Measurements from ENCODE around the gene ANXA4. TPM values are rescaled to one million over a fixed set of nuclear protein-coding genes. Genes with fewer than 3 reads are reported as not detected.
"Not testable (repeated sequence)": the region's sequence is repeated elsewhere in the genome, so short reads cannot be mapped to it uniquely, and the experiment has no call there.

Gene ANXA4
- total RNA-seq, 1 experiment from 2014 or later = 183 TPM

DNA sequence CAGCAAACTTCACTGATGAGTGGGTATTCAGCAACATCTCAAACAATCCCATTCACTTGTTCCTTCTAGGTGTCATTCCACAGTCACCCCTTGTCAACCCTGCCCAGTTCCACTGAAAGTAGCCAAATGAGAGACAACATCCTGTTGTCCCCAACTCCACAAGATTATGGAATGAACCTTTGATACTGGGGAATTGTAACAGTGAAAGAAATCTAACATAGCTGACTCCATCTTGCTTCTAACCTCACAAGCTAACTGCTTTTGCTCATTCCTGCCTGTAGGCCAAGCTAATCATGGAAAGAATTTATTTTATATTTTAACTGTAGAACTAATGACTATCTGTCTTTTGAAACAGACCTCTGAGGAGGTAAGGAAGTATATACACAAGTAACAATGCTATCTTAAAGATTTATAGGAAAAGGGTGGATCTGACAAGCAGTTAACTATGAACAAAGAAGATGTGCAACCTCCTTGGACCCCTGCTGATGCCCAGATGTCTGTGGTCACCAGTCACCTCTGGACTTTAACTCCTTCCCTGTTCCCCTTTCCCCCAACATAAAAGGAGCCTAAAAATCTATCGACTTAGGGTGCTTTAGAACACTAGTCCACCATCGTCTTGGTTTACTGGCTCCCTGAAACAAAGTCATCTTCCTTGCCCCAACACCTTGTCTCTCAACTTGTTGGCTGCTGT, 6.9 kb upstream of the ANXA4 start:
- POLR2A ChIA-PET = no interaction called here
- in situ Hi-C loops (cut with HindIII; ENCODE audit: low pct_unique_long_range_greater_than_20kb, low sequenced_read_pairs) = no loop called here

DNA sequence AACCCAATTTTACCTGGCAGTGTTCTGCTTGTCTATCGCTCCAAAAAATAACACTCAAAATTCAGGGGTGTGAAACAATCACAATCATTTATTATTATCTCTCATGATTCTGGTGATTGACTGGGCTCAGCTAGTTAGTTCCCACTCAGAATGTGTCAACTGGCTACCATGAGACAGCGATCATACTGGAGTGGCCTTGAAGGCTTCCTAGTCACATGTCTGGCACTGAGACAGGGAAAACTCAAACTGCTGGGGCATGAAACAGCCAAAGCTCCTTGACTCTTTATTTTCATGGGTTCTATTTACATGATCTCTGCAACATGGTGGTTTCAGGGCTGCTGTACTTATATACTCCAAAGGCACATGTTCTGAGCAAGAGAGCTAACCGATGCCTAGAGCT, 6.2 kb upstream of the ANXA4 start:
- BruUV-seq (replicated peaks) = no TSS peak
- POLR2A ChIA-PET = no interaction called here
- no peak overlapping the region for H3K27ac ChIP-seq (ENCODE audit: low read length)
- H3K9me3 ChIP-seq (ENCODE audit: control insufficient read depth, insufficient read depth, low read depth, low read length) = no peaks in the 10 kb centered on the region
- H3K4me1 ChIP-seq (ENCODE audit: control insufficient read depth, insufficient read depth, low read length) = peaks cover 5% of the 10 kb centered on the region; the same call in 1 of the 2 replicates
- no peak for TF ChIP-seq POLR2AphosphoS5 (IDR thresholded peaks at IDR 0.05; ENCODE audit: low read depth, low read length)
- TF ChIP-seq, protein P1, sequence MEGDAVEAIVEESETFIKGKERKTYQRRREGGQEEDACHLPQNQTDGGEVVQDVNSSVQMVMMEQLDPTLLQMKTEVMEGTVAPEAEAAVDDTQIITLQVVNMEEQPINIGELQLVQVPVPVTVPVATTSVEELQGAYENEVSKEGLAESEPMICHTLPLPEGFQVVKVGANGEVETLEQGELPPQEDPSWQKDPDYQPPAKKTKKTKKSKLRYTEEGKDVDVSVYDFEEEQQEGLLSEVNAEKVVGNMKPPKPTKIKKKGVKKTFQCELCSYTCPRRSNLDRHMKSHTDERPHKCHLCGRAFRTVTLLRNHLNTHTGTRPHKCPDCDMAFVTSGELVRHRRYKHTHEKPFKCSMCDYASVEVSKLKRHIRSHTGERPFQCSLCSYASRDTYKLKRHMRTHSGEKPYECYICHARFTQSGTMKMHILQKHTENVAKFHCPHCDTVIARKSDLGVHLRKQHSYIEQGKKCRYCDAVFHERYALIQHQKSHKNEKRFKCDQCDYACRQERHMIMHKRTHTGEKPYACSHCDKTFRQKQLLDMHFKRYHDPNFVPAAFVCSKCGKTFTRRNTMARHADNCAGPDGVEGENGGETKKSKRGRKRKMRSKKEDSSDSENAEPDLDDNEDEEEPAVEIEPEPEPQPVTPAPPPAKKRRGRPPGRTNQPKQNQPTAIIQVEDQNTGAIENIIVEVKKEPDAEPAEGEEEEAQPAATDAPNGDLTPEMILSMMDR (IDR thresholded peaks at IDR 0.05) = no peak
- TF ChIP-seq SIN3A (IDR thresholded peaks at IDR 0.05; ENCODE audit: borderline replicate concordance, insufficient read depth, low read depth, low read length) = no peak
- no peak for TF ChIP-seq TCF7L2 (IDR thresholded peaks at IDR 0.05; ENCODE audit: low read depth, low read length)
- TF ChIP-seq, protein P2, sequence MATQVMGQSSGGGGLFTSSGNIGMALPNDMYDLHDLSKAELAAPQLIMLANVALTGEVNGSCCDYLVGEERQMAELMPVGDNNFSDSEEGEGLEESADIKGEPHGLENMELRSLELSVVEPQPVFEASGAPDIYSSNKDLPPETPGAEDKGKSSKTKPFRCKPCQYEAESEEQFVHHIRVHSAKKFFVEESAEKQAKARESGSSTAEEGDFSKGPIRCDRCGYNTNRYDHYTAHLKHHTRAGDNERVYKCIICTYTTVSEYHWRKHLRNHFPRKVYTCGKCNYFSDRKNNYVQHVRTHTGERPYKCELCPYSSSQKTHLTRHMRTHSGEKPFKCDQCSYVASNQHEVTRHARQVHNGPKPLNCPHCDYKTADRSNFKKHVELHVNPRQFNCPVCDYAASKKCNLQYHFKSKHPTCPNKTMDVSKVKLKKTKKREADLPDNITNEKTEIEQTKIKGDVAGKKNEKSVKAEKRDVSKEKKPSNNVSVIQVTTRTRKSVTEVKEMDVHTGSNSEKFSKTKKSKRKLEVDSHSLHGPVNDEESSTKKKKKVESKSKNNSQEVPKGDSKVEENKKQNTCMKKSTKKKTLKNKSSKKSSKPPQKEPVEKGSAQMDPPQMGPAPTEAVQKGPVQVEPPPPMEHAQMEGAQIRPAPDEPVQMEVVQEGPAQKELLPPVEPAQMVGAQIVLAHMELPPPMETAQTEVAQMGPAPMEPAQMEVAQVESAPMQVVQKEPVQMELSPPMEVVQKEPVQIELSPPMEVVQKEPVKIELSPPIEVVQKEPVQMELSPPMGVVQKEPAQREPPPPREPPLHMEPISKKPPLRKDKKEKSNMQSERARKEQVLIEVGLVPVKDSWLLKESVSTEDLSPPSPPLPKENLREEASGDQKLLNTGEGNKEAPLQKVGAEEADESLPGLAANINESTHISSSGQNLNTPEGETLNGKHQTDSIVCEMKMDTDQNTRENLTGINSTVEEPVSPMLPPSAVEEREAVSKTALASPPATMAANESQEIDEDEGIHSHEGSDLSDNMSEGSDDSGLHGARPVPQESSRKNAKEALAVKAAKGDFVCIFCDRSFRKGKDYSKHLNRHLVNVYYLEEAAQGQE (IDR thresholded peaks at IDR 0.05; ENCODE audit: insufficient read depth in 1 of 2, low read depth in 2 of 2, low read length in 1 of 2) = no peak
- intact Hi-C loops (cut with micrococcal nuclease; ENCODE audit: unreplicated experiment) (no loop called here), in situ Hi-C loops (cut with HindIII; ENCODE audit: low pct_unique_long_range_greater_than_20kb, low sequenced_read_pairs) (no loop called here)
- no peak overlapping the region for H3K4me3 ChIP-seq (ENCODE audit: low read depth in 2 of 2, low read length in 2 of 2)
- no peaks in the 10 kb centered on the region for H3K27me3 ChIP-seq (ENCODE audit: control insufficient read depth, insufficient read depth, low read length)
- ATAC-seq = no peak
- DNase-seq (ENCODE audit: low read depth, low spot score) = no peak
- CTCF ChIA-PET = interaction anchor here (3.4 kb wide), 1 partner anchor 11 kb away, joined by 14 read pairs; no protein-coding TSS in a partner anchor
- no peaks in the 10 kb centered on the region for H3K36me3 ChIP-seq (ENCODE audit: control insufficient read depth, insufficient read depth, low read length)

More for the DNA sequence above, 6.9 kb upstream of the ANXA4 start:
- BruUV-seq (replicated peaks) = no TSS peak
- no peak overlapping the region for H3K4me3 ChIP-seq (ENCODE audit: low read depth in 2 of 2, low read length in 2 of 2)
- intact Hi-C loops (cut with micrococcal nuclease; ENCODE audit: unreplicated experiment) = no loop called here
- H3K27me3 ChIP-seq (ENCODE audit: control insufficient read depth, insufficient read depth, low read length) = no peaks in the 10 kb centered on the region
- ATAC-seq = no peak
- no peak for DNase-seq (ENCODE audit: low read depth, low spot score)
- no peaks in the 10 kb centered on the region for H3K9me3 ChIP-seq (ENCODE audit: control insufficient read depth, insufficient read depth, low read depth, low read length)
- CTCF ChIA-PET = interaction anchor here (3.4 kb wide), 1 partner anchor 10 kb away, joined by 14 read pairs; no protein-coding TSS in a partner anchor
- TF ChIP-seq, protein P2 (IDR thresholded peaks at IDR 0.05; ENCODE audit: insufficient read depth in 1 of 2, low read depth in 2 of 2, low read length in 1 of 2) = no peak
- TF ChIP-seq SIN3A (IDR thresholded peaks at IDR 0.05; ENCODE audit: borderline replicate concordance, insufficient read depth, low read depth, low read length) = no peak
- TF ChIP-seq, protein P1 (IDR thresholded peaks at IDR 0.05) = no peak
- H3K4me1 ChIP-seq (ENCODE audit: control insufficient read depth, insufficient read depth, low read length) = no peaks in the 10 kb centered on the region
- no peak overlapping the region for H3K27ac ChIP-seq (ENCODE audit: low read length)
- H3K36me3 ChIP-seq (ENCODE audit: control insufficient read depth, insufficient read depth, low read length) = no peaks in the 10 kb centered on the region

DNA sequence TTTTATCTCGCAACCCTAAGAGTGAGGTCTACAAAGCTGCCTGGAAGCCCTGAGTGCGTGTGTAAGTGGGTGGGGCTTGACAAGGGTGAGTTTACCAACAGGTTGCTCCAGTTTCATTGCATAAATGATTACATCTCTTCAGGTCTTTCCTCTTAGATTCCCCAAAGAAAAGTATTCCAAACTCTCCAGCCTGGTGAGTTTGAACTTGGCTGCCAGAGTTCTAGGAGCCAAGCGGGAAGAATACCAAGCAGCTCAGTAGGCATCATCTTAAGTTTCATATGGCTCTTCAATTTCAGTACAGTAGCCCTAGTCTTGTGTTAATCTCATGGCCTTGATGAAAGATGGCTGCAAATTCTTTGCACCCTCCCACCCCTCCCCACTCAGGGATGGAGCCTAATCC, 3.8 kb upstream of the ANXA4 start:
- in situ Hi-C loops (cut with HindIII; ENCODE audit: low pct_unique_long_range_greater_than_20kb, low sequenced_read_pairs); H3K36me3 ChIP-seq (ENCODE audit: control insufficient read depth, insufficient read depth, low read length): not testable (repeated sequence)

More for the DNA sequence above, 3.8 kb upstream of the ANXA4 start:
- POLR2A ChIA-PET; CTCF ChIA-PET; H3K27ac ChIP-seq (ENCODE audit: low read length); BruUV-seq (replicated peaks); intact Hi-C loops (cut with micrococcal nuclease; ENCODE audit: unreplicated experiment); H3K9me3 ChIP-seq (ENCODE audit: control insufficient read depth, insufficient read depth, low read depth, low read length); H3K27me3 ChIP-seq (ENCODE audit: control insufficient read depth, insufficient read depth, low read length); ATAC-seq; DNase-seq (ENCODE audit: low read depth, low spot score); H3K4me3 ChIP-seq (ENCODE audit: low read depth in 2 of 2, low read length in 2 of 2): not testable (repeated sequence)
- peaks cover 13% of the 10 kb centered on the region for H3K4me1 ChIP-seq (ENCODE audit: control insufficient read depth, insufficient read depth, low read length)

All from Panc1 (cell line).